ENCODE measurements around the gene SYT1. TPM values are rescaled to one million over a fixed set of nuclear protein-coding genes. Genes with fewer than 3 reads are reported as not detected.
A peak's percentile ranks its signal among the peaks of the same experiment; 100 is the strongest.

SYT1 gene
- total and polyA plus RNA-seq, 2 of the 4 experiments (the other 2 are of a cell fraction): 2.8 to 3.0 TPM

GRCh38 chr12:78878459-78878858 is 13.9 kb downstream of the SYT1 start:
- H3K4ac ChIP-seq (ENCODE audit: low read depth, low read length): no peak overlapping the region
- no peaks in the 10 kb centered on the region for H3K27me3 ChIP-seq (ENCODE audit: control insufficient read depth, insufficient read depth, low read length)
- no peak overlapping the region for H2AFZ ChIP-seq (replicated peaks; ENCODE audit: low read length, poor library complexity)
- intact Hi-C loops (cut with micrococcal nuclease): no loop called here
- H3K56ac ChIP-seq (ENCODE audit: extremely low read depth, insufficient read depth, low read length): no peak overlapping the region
- H3K9me1 ChIP-seq (ENCODE audit: insufficient read depth, low read length): no peaks in the 10 kb centered on the region
- ChIA-PET CTCF (no interaction called here), POLR2A (ENCODE audit: unreplicated experiment) (no interaction called here)
- 0 out of 2 replicates have a peak overlapping the region, but pooled peaks have one; percentile 0 for H3K14ac ChIP-seq (replicated peaks; ENCODE audit: low read depth, low read length)
- H2AK5ac ChIP-seq (ENCODE audit: low read depth, low read length): no peak overlapping the region
- in situ Hi-C loops (cut with MboI; ENCODE audit: low sequenced_read_pairs): no loop called here
- ATAC-seq (ENCODE audit: low read depth) (no peak), DNase-seq (no peak)
- no peak overlapping the region for H2BK5ac ChIP-seq (ENCODE audit: low read depth, low read length, poor library complexity, severe bottlenecking)
- no peak overlapping the region for H2BK120ac ChIP-seq (ENCODE audit: low read depth, low read length)
- H4K5ac ChIP-seq (ENCODE audit: low read depth, low read length): no peak overlapping the region
- no peak overlapping the region for H3K4me3 ChIP-seq (ENCODE audit: insufficient read depth, low read depth, low read length)
- no peak overlapping the region for H4K91ac ChIP-seq (ENCODE audit: insufficient read depth, low read depth, low read length)
- H3K23ac ChIP-seq (ENCODE audit: low read depth, low read length): no peak overlapping the region
- no peak overlapping the region for H3K27ac ChIP-seq (ENCODE audit: insufficient read depth, low read length)
- dilution Hi-C loops (cut with HindIII; ENCODE audit: low sequenced_read_pairs, unreplicated experiment): no loop called here
- TF ChIP-seq NFE2L2 (IDR thresholded peaks at IDR 0.05; ENCODE audit: low read depth, low read length) (no peak), USF2 (IDR thresholded peaks at IDR 0.05; ENCODE audit: low read depth, low read length) (no peak), POLR2A (IDR thresholded peaks at IDR 0.05; ENCODE audit: low read depth, low read length) (no peak), RAD21 (IDR thresholded peaks at IDR 0.05; ENCODE audit: low read length) (no peak), CHD1 (IDR thresholded peaks at IDR 0.05; ENCODE audit: low read depth, low read length) (no peak), MAFK (IDR thresholded peaks at IDR 0.05; ENCODE audit: low read depth, low read length) (no peak), RCOR1 (IDR thresholded peaks at IDR 0.05; ENCODE audit: insufficient replicate concordance, low read length) (no peak), RFX5 (IDR thresholded peaks at IDR 0.05; ENCODE audit: low read depth, low read length) (no peak), MAZ (IDR thresholded peaks at IDR 0.05; ENCODE audit: borderline replicate concordance, low read depth, low read length) (no peak), MXI1 (IDR thresholded peaks at IDR 0.05; ENCODE audit: borderline replicate concordance, low read depth, low read length) (no peak), SMC3 (IDR thresholded peaks at IDR 0.05; ENCODE audit: low read depth, low read length) (no peak)
- no peak overlapping the region for H3K4me2 ChIP-seq (ENCODE audit: low read depth, low read length)
- H3K18ac ChIP-seq (ENCODE audit: low read depth, low read length): no peak overlapping the region
- H3K79me1 ChIP-seq (ENCODE audit: low read depth in 1 of 2, low read length in 2 of 2): 0 out of 4 replicates have a peak, but pooled peaks cover 0 to 3% of the 10 kb centered on the region in 2 experiments
- WGBS, 2 experiments (ENCODE audit: extremely low coverage in 2 of 2, insufficient read length in 1 of 2): no CpG with 5 or more reads among the region's 3 CpGs
- no peak overlapping the region for H2BK20ac ChIP-seq (ENCODE audit: low read depth, low read length)
- no peak overlapping the region for H4K8ac ChIP-seq (ENCODE audit: low read depth in 2 of 2, low read length in 2 of 2)
- no peaks in the 10 kb centered on the region for H3K9me3 ChIP-seq (ENCODE audit: control insufficient read depth, insufficient read depth, low read length)
- H4K20me1 ChIP-seq (ENCODE audit: insufficient read depth, low read length): no peaks in the 10 kb centered on the region
- H3K4me1 ChIP-seq (ENCODE audit: control insufficient read depth, insufficient read depth, low read length): no peaks in the 10 kb centered on the region
- no TSS peak for BruUV-seq (replicated peaks)
- H2AK9ac ChIP-seq (replicated peaks; ENCODE audit: low read depth, low read length, poor library complexity): no peak overlapping the region
- no peaks in the 10 kb centered on the region for H3K36me3 ChIP-seq (ENCODE audit: control insufficient read depth, insufficient read depth, low read length)
- no peak overlapping the region for H3K9ac ChIP-seq (ENCODE audit: low read depth, low read length)
- no peak overlapping the region for H2BK15ac ChIP-seq (ENCODE audit: low read depth, low read length)
